Effector CD8-positive, alpha-beta T cell (primary cell): Measurements from ENCODE around the gene FUZ.

Experiments
- DNase-seq: peaks from one replicate; lab custom pipeline; 2025; lab: John Stamatoyannopoulos, UW

FUZ gene

DNA sequence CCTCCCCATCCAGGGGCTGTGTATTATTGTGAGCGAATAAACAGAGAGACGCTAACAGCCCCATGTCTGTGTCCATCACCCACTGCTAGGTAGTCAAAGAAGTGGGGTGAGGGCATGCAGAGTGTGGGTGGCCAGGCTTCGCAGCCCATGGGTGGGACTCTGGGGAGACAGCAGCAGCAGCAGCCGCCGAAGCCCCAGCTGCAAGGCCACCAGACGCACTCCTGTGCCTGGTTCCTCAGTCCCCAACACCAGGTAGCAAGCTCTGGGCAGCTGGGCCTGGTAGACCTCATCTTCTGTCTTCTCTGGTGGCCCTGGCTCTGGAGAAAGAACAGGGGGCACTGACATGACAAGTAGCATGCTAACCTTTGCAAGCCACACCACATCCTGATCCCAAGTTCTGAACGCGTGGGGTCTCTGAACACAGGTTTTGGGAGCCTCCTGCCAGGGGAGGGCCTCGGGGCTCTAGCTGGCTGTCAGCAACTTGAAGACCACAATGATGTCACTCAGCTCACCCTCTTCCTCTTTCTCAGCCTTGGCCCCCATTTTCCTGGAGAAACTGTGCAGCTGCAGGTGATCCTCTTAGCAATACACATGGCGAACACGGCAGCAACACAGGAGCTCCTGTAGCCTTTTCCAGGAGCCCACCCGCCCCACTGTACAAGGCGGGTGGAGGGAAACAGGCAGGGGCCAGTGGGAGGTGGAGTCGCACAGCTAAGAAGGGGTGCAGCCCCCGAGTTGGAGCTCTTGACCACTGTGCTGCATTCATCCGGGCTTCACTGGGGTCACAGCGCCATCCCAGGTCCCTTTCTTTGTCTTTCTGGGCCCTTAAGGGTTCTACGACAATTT is 5.8 kb downstream of the FUZ start:
- DNase-seq: no peak

DNA sequence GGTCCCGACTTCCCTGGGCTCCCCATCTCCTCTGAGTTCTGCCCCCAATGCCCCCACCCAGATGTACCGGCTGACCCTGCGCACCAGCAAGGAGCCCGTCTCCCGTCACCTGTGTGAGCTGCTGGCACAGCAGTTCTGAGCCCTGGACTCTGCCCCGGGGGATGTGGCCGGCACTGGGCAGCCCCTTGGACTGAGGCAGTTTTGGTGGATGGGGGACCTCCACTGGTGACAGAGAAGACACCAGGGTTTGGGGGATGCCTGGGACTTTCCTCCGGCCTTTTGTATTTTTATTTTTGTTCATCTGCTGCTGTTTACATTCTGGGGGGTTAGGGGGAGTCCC is 6.5 kb downstream of the FUZ start:
- DNase-seq: no peak

- DNase-seq: no peak
Measured at GRCh38 chr19:49805822-49806619, 7.1 kb downstream of the FUZ start.

- DNase-seq: no peak
Measured at GRCh38 chr19:49803529-49803856, 9.6 kb downstream of the FUZ start.

DNA sequence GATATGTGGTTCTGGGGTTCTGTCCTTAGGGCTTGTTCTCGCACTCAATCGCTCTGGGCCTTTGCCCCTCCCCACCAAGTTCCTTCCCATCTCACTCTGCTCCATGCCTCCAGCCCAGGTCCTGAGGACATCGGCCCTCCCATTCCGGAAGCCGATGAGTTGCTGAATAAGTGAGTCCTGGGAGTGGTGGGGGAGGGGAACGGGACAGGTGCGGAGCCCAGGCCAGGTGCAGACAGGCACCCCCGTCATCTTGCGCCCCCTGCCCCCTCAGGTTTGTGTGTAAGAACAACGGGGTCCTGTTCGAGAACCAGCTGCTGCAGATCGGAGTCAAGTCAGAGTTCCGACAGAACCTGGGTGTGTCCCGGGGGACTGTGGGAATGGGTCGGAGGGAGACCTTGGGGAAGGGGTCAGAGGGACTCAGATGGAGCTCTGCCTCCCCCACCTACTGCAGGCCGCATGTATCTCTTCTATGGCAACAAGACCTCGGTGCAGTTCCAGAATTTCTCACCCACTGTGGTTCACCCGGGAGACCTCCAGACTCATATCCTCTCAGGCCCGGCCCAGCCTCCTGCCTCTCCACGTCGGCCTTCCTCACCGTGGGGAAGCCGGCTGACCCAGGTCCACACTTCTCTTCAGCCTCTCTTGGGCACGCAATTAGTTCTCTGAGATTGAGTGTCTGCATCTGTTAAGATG is 10.1 kb downstream of the FUZ start:
- DNase-seq: no peak

DNA sequence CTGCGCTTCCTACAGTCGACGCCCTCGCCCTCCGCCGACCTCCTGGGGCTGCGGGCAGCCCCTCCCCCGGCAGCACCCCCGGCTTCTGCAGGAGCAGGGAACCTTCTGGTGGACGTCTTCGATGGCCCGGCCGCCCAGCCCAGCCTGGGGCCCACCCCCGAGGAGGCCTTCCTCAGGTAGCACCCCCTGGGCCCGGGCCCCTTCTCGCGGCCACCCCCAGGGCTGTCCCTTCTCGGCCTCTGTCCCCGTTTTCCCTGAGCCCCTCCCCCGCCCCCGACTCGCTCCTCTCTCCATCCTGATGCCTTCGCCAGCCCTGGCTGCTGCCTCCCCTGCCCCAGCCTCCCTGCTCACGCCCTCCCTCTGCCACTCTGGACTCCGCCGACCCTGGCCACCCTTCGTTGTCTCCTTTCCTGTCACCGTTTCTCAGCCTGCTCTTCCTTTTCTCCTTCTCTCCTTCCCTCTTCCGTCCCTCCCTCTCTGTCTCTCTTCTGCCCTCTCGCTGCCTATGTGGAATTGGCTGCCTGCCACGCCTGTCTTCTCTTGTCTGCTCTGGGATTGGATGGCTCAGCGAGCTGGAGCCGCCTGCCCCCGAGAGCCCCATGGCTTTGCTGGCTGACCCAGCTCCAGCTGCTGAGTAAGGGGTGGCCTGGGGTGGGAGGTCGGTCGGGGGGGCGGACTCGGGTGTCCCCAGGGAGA is 11.0 kb downstream of the FUZ start:
- no peak for DNase-seq

- no peak for DNase-seq
Measured at GRCh38 chr19:49801401-49801888, 11.6 kb downstream of the FUZ start.

- DNase-seq: no peak
Measured at GRCh38 chr19:49800771-49801170, 12.3 kb downstream of the FUZ start.

DNA sequence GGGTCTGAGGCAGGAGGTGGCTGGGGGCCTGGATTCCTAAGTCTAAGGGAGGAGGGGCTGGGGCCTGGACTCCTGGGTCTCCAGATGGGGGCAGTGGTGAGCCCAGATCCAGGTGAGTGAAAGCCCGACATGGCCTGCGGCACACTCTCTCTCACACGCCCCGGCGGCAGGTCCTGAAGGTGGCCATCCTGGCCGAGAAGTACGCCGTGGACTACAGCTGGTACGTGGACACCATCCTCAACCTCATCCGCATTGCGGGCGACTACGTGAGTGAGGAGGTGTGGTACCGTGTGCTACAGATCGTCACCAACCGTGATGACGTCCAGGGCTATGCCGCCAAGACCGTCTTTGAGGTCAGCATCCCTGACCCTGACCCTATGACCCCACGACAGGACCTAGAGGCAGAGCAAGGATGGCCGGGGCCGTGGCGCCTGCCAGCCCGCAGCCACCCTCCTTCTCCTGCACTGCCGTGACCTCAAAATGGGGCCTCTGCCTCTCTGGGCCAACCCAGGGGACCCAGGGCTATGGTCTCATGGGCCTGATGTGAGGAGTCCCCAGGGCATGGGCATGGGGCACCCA is 13.2 kb downstream of the FUZ start:
- DNase-seq: no peak

DNA sequence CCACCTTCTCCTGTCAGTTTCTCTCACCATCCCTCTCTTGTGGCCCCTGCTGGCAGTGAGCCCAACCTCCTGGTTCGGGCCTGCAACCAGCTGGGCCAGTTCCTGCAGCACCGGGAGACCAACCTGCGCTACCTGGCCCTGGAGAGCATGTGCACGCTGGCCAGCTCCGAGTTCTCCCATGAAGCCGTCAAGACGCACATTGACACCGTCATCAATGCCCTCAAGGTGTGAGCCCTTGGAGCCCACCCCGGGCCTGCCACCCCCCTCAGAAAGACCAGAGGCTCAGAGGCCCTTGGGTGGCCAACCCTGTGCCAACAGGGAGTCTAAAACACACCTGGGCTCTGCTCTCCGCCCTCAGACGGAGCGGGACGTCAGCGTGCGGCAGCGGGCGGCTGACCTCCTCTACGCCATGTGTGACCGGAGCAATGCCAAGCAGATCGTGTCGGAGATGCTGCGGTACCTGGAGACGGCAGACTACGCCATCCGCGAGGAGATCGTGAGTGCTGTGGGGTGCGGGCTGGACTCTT is 13.8 kb downstream of the FUZ start:
- no peak for DNase-seq

DNA sequence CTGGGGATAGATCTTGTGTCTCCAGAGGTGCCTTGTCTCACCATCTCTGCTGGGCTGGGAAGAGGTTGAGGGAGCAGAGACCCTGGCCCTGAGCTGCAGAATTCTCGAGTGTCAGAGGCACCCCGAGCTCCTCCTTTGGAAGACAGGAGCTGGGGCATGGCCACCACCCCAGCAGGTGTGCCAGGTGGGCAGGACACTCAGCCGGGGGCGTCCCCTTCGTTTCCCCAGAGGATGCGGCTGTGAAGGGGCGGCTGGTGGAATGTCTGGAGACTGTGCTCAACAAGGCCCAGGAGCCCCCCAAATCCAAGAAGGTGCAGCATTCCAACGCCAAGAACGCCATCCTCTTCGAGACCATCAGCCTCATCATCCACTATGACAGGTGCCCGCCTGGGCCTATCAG is 14.5 kb downstream of the FUZ start:
- no peak for DNase-seq

DNA sequence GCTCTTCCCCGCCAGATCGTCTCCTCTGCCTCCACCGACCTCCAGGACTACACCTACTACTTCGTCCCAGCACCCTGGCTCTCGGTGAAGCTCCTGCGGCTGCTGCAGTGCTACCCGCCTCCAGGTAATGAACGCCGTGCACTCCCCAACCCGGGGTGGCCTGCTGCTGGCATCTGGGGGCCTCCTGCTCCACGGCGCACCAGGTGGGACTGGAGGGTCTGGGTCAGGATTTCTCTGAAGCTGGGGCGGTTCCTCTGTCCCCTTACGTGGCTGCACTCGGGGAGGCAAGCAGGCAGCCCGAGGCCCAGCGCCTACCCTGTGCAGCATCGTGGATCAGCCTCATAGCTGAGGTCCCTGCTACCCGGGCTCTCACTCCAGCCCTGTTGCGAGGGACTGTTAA is 17.5 kb downstream of the FUZ start:
- no peak for DNase-seq

DNA sequence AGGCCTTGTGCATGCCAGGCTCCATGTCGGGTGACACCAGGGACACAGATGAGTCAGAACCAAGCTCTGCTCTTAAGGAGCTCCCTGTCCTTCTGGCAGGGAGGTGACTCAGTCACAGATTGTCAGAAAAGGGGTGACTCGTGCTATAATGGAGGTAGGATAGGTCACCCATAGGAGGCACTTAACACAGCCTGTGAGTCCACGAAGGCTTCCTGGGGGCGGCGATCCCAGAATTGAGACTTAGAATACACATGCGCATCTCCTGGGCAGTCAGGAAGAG is 19.6 kb downstream of the FUZ start:
- DNase-seq: no peak

DNA sequence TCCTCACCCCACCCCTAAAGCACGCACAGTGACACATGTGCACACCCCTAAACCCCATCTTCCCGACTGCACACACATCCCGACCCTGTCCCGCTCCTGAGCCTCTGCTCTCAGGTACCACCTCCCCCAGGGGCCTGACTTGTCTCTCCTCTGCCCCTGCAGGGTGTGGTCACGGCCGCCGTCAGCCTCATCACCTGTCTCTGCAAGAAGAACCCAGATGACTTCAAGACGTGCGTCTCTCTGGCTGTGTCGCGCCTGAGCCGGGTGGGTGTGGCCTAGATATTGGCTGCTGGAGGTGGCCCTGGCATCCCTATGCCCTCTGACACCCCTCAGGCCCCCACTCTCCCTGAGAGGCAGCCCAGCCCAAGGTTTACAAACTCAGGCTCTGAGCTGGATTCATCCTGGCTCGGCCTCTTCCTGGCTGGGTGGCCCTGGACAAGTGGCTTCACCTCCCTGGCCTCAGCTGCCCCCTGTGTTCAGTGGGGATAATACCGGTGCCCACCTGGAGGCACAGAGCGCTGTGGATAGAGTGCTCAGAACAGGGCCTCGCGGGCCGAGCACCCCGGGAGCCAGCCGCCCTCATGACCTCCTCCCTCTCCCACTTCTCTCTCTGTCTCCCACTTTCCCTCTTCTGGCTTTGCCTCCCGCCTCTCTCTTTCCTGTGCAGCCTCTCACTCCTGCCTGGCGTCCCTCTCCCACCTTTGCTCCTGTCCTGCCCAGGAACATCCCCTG is 20.1 kb downstream of the FUZ start:
- no peak for DNase-seq

DNA sequence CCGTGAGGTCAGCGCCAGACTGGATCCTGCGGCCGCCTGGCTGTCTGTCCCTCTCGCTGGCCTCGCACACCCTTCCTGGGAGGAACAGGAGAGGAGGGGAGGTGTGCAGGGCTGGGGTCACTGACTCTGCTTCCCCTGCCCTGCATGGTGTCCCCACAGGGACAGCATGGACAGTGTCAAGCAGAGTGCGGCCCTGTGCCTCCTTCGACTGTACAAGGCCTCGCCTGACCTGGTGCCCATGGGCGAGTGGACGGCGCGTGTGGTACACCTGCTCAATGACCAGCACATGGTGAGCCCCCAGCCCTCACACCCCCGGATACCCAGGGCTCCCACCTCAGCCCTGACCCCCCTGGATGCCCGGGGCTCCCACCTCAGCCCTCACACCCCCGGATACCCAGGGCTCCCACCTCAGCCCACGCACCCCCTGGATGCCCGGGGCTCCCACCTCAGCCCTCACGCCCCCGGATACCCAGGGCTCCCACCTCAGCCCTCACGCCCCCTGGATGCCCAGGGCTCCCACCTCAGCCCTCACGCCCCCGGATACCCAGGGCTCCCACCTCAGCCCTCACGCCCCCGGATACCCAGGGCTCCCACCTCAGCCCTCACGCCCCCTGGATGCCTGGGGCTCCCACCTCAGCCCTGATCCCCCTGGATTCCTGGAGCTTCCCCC is 21.2 kb downstream of the FUZ start:
- no peak for DNase-seq

DNA sequence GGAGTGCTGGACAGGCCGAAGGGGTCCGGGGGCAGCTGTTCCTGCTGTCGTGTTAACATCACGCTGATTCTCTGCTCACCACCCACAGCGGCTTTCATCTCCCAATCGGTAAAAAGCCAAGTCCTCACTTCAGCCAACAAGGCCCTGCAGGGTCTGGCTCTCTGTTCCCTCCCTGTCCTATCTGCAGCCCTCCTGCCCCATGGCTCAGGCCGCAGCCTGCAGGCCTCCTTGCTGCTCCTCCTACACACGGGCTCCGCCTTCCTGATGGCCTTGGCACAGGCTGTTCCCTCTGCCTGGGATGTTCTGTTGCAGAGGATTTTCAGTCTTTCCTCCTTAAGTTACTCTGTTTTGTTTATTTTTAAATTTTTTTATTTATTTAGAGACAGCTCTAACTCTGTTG is 22.2 kb downstream of the FUZ start:
- no peak for DNase-seq

- no peak for DNase-seq
Measured at GRCh38 chr19:49788857-49789256, 24.2 kb downstream of the FUZ start.

DNA sequence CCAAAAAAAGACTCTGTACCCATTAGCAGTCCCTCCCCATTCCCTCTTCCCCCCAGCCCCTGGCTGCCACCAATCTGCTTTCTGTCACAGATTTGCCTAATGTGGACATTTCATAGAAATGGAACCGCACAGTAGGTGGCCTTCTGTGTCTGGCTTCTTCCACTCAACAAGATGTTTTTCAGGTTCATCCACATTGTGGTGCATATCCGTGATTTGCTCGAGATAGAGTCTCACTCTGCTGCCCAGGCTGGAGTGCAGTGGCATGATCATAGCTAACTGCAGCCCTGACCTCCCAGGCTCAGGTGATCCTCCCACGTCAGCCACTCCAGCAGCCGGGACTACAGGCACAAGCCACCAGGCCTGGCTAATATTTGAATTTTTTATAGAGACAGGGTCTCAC is 25.3 kb downstream of the FUZ start:
- no peak for DNase-seq

DNA sequence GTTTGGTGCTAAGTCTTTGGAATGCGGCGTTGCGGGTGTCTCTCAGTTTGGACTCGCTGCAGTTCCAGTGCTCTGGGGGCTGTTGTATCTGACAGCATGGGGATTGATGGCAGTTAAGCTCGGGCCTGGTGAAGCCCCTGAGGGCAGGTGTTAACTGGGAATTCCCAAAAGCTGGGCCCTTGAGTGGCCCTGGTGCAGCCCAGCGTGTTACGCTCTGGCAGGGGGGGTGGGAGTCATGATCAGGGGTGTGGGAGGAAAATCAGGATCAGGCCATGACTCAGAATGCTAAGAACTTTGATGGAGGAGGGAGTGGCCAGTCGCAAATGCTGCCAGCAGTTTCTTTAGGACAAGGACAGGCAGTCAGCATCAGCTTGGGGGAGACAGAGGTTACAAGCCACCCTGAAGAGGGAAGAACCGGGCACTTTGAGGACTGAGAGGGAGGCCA is 26.7 kb downstream of the FUZ start:
- no peak for DNase-seq

- no peak for DNase-seq
Measured at GRCh38 chr19:49782515-49782914, 30.6 kb downstream of the FUZ start.

DNA sequence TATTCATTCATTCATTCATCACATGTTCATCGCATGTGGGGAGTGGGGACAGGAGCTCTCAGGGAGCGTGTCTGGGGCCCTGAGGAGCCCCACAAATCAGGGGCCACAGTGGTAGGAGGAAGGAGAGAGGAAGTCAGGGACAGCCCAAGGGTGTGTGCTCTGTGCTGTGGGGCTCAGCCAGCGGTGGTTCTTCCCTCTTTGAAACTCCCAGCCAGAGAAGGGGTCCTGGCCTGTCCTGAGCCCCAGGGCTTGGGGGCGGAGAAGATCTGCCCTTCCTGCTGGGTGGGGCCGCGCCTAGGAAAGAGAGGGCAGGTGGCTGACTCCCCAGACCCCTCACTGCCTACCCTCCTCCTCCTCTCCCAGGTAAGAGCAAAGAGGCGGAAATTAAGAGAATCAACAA is 31.7 kb downstream of the FUZ start:
- DNase-seq: no peak
